Measurements from ENCODE around the gene SP7. TPM values are rescaled to one million over a fixed set of nuclear protein-coding genes. Genes with fewer than 3 reads are reported as not detected.

The SP7 gene
- polyA plus RNA-seq, 2 of the 4 experiments (the other 2 are of a cell fraction) = 0.05 to 0.06 TPM

- TF ChIP-seq CEBPB (IDR thresholded peaks at IDR 0.05) (no peak), MYC (IDR thresholded peaks at IDR 0.05; ENCODE audit: borderline replicate concordance, low read length) (peak; percentile 43; the same call in 1 of the 2 replicates), RAD21 (conservative IDR thresholded peaks at IDR 0.05 in 1 of 2, IDR thresholded peaks at IDR 0.05 in 1 of 2) (peak; percentile 93 to 94), HES2 (IDR thresholded peaks at IDR 0.05) (no peak)
These were observed 11.2 kb downstream of the SP7 start (continued) for GRCh38 chr12:53324779-53325510.

- no peaks in the 10 kb centered on the region for H3K9me3 ChIP-seq
- TF ChIP-seq PHF8 (IDR thresholded peaks at IDR 0.05; ENCODE audit: borderline replicate concordance, low read depth) = no peak
- H3K4me3 ChIP-seq = peak overlapping the region; percentile 60; the same call in 2 of the 3 replicates
- H3K4me1 ChIP-seq = peaks cover 24% of the 10 kb centered on the region
- WGBS (ENCODE audit: missing lambda C conversion rate) = 66% methylated on average over 28 of the region's 28 CpGs
- ChIA-PET POLR2A (interaction anchor here (0.6 to 5.5 kb wide), 15 partner anchors 11 to 177 kb away, joined by 3 to 51 read pairs (median 5); partner anchors contain the start of genes PFDN5, PRR13, SP1 and TARBP2), CTCF (interaction anchor here (0.6 to 21.4 kb wide), 31 partner anchors 8 to 890 kb away, joined by 3 to 638 read pairs (median 4); partner anchors contain the start of genes AMHR2, NPFF, PFDN5 and SP1)
- peak overlapping the region; percentile 89 to 97 for H3K27ac ChIP-seq
- H3K4me2 ChIP-seq = peak overlapping the region; percentile 92
- DNase-seq (ENCODE audit: low read depth in 1 of 2, low spot score in 1 of 2) (no peak), FAIRE-seq (no peak), ATAC-seq (no peak)
These were observed 11.9 kb downstream of the SP7 start for GRCh38 chr12:53324113-53324778.

GRCh38 chr12:53320352-53321195 is 15.6 kb downstream of the SP7 start:
- ATAC-seq (no peak), FAIRE-seq (no peak), DNase-seq (ENCODE audit: low read depth in 1 of 2, low spot score in 1 of 2) (no peak)
- Histone ChIP-seq H3K4me2 (peak overlapping the region; percentile 93), H3K27ac (peak overlapping the region; percentile 96 to 98), H3K4me3 (peak overlapping the region; percentile 60), H3K9me3 (no peaks in the 10 kb centered on the region), H3K4me1 (peaks cover 20% of the 10 kb centered on the region)
- ChIA-PET CTCF (interaction anchor here (0.6 to 21.4 kb wide), 52 partner anchors 10 to 255 kb away, joined by 3 to 638 read pairs (median 6); partner anchors contain the start of genes AMHR2, ESPL1, MAP3K12 and MYG1), POLR2A (interaction anchor here (0.5 to 2.0 kb wide), 27 partner anchors 8 to 188 kb away, joined by 3 to 36 read pairs (median 4); partner anchors contain the start of genes ESPL1, MAP3K12, MYG1 and PFDN5)
- TF ChIP-seq MAFK (IDR thresholded peaks at IDR 0.05; ENCODE audit: partially characterized antibody) (peak; percentile 79), HOXB5 (CRISPR knock-in tag; IDR thresholded peaks at IDR 0.05) (no peak), PHF8 (IDR thresholded peaks at IDR 0.05; ENCODE audit: borderline replicate concordance, low read depth) (no peak)
- WGBS (ENCODE audit: missing lambda C conversion rate) = 45% methylated on average over 10 of the region's 10 CpGs

- H3K4me2 ChIP-seq = no peak overlapping the region
- H3K4me1 ChIP-seq = no peaks in the 10 kb centered on the region
- H3K9me3 ChIP-seq = no peaks in the 10 kb centered on the region
- ChIA-PET POLR2A (no interaction called here), CTCF (interaction anchor here (1.0 to 1.7 kb wide), 4 partner anchors 9 to 221 kb away, joined by 3 to 8 read pairs (median 5); no protein-coding TSS in a partner anchor)
- TF ChIP-seq KDM5A (IDR thresholded peaks at IDR 0.05) (no peak), HOXB13 (CRISPR knock-in tag; IDR thresholded peaks at IDR 0.05; ENCODE audit: low read depth) (no peak), CTCF (IDR thresholded peaks at IDR 0.05) (no peak), FOSL2 (IDR thresholded peaks at IDR 0.05) (no peak), FOSL2 (CRISPR knock-in tag; IDR thresholded peaks at IDR 0.05) (no peak), ESRRA (IDR thresholded peaks at IDR 0.05; ENCODE audit: borderline replicate concordance, low read length) (no peak), FOXS1 (CRISPR knock-in tag; IDR thresholded peaks at IDR 0.05) (no peak), USF2 (IDR thresholded peaks at IDR 0.05) (no peak), ZC3H11A (IDR thresholded peaks at IDR 0.05) (no peak), RCOR1 (IDR thresholded peaks at IDR 0.05; ENCODE audit: low read depth, low read length) (no peak), MYC (IDR thresholded peaks at IDR 0.05; ENCODE audit: borderline replicate concordance, low read length) (no peak), MAFK (IDR thresholded peaks at IDR 0.05; ENCODE audit: partially characterized antibody) (no peak), HES2 (IDR thresholded peaks at IDR 0.05) (no peak), MAX (IDR thresholded peaks at IDR 0.05) (no peak)
- DNase-seq (ENCODE audit: low read depth in 1 of 2, low spot score in 1 of 2) (no peak), ATAC-seq (no peak), FAIRE-seq (no peak)
- H3K27ac ChIP-seq = no peak overlapping the region
- 59% methylated on average over 3 of the region's 3 CpGs for WGBS (ENCODE audit: missing lambda C conversion rate)
- H3K4me3 ChIP-seq = no peak overlapping the region
These were observed 22.2 kb downstream of the SP7 start for GRCh38 chr12:53313996-53314395.
